Nephron progenitor cell (in vitro differentiated cells): ENCODE data around the gene TPM1.

Experiments used
- DNase-seq: peaks from one replicate; pipeline ENCODE4 v3.0.0; 2021
- H3K27ac Mint-ChIP-seq: 2 replicates; pipeline ENCODE4 v1.8.0; 2021; ENCODE audit warnings: mild to moderate bottlenecking, moderate library complexity, mixed read lengths
- H3K27me3 Mint-ChIP-seq: 2 replicates; pipeline ENCODE4 v1.8.0; 2021; ENCODE audit warnings: mild to moderate bottlenecking, low read depth, mixed read lengths; ENCODE audit not compliant: poor library complexity
- H3K36me3 Mint-ChIP-seq: 2 replicates; pipeline ENCODE4 v1.8.0; 2021; ENCODE audit warnings: low read depth, mixed read lengths
- H3K4me1 Mint-ChIP-seq: 2 replicates; pipeline ENCODE4 v1.8.0; 2021; ENCODE audit warnings: mixed read lengths
- H3K4me3 Mint-ChIP-seq: 2 replicates; pipeline ENCODE4 v1.8.0; 2021; ENCODE audit warnings: mild to moderate bottlenecking, moderate library complexity, mixed read lengths
- H3K9me3 Mint-ChIP-seq: 2 replicates; pipeline ENCODE4 v1.8.0; 2021; ENCODE audit warnings: mild to moderate bottlenecking, moderate library complexity, mixed read lengths
- CTCF ChIP-seq: fragments of 200-600 bp; sonication (generic); IDR thresholded peaks from 2 replicates; pipeline ENCODE4 v1.5.0; 2021; ENCODE audit warnings: antibody characterized with exemption

The TPM1 gene

DNA sequence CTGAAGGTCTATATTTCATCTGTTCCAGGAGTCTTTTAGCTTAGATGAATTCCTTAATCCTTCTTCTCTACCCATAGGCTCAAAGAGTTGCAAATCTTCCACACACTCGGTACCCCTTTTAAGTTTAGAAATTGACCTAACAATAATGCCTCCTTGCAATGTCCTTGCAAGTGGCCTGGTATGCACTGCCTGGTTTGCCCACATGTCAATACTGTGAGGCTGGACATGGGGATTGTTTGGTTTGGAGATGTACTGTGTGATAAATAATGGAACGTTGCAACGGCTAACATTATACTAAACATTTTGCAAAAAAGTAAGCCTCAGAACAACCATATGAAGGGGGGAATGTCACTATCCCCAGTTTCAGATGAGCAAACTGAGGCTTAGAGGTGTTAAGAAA is 22.4 kb upstream of the TPM1 start:
- Mint-ChIP-seq H3K27ac (no peak overlapping the region), H3K4me3 (no peak overlapping the region), H3K27me3 (peaks cover 9% of the 10 kb centered on the region), H3K4me1 (peaks cover 34% of the 10 kb centered on the region), H3K9me3 (peaks cover 6% of the 10 kb centered on the region), H3K36me3 (no peaks in the 10 kb centered on the region)
- no peak for TF ChIP-seq CTCF
- no peak for DNase-seq

GRCh38 chr15:63020759-63021430 is 21.7 kb upstream of the TPM1 start:
- Mint-ChIP-seq H3K36me3 (no peaks in the 10 kb centered on the region), H3K9me3 (peaks cover 6% of the 10 kb centered on the region), H3K4me1 (peaks cover 27% of the 10 kb centered on the region), H3K4me3 (no peak overlapping the region), H3K27ac (no peak overlapping the region), H3K27me3 (peaks cover 12% of the 10 kb centered on the region)
- no peak for TF ChIP-seq CTCF
- no peak for DNase-seq

GRCh38 chr15:63022181-63022580 is 20.4 kb upstream of the TPM1 start:
- Mint-ChIP-seq H3K27me3 (peaks cover 8% of the 10 kb centered on the region), H3K36me3 (no peaks in the 10 kb centered on the region), H3K4me1 (peaks cover 26% of the 10 kb centered on the region), H3K9me3 (peaks cover 6% of the 10 kb centered on the region), H3K4me3 (no peak overlapping the region), H3K27ac (no peak overlapping the region)
- DNase-seq, result no peak
- TF ChIP-seq CTCF, result no peak

DNA sequence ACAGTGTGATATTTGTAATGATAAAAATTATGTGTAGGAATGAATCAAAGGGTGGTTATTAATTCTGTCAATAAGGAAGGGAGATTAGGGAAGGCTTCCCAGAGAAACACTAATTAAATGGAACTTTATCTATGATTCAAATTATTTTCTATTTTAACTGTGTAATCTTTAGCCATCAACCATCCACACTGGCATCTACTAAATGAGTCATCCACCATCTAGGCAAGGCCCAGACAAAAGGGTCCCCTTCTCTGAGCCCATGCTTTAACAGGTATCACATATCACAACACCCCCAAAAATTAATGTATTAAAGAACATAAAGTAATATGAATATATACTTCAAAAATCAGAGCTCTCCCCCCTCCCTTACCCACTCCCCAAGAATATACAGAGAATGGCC is 19.9 kb upstream of the TPM1 start:
- H3K27me3 Mint-ChIP-seq, result peaks cover 8% of the 10 kb centered on the region
- no peaks in the 10 kb centered on the region for H3K36me3 Mint-ChIP-seq
- H3K27ac Mint-ChIP-seq, result no peak overlapping the region
- no peak overlapping the region for H3K4me3 Mint-ChIP-seq
- peaks cover 6% of the 10 kb centered on the region for H3K9me3 Mint-ChIP-seq
- peaks cover 26% of the 10 kb centered on the region for H3K4me1 Mint-ChIP-seq
- TF ChIP-seq CTCF, result no peak
- no peak for DNase-seq

GRCh38 chr15:63023351-63023945 is 19.1 kb upstream of the TPM1 start:
- Mint-ChIP-seq H3K36me3 (no peaks in the 10 kb centered on the region), H3K9me3 (peaks cover 3% of the 10 kb centered on the region), H3K27me3 (peaks cover 8% of the 10 kb centered on the region), H3K4me3 (no peak overlapping the region), H3K27ac (no peak overlapping the region), H3K4me1 (peaks cover 26% of the 10 kb centered on the region)
- DNase-seq, result no peak
- no peak for TF ChIP-seq CTCF

- peaks cover 25% of the 10 kb centered on the region for H3K4me1 Mint-ChIP-seq
- no peak overlapping the region for H3K27ac Mint-ChIP-seq
- H3K36me3 Mint-ChIP-seq, result no peaks in the 10 kb centered on the region
- DNase-seq, result no peak
- H3K4me3 Mint-ChIP-seq, result no peak overlapping the region
- no peaks in the 10 kb centered on the region for H3K9me3 Mint-ChIP-seq
- H3K27me3 Mint-ChIP-seq, result peaks cover 3% of the 10 kb centered on the region
- TF ChIP-seq CTCF, result no peak
Measured at GRCh38 chr15:63025460-63025859, 17.1 kb upstream of the TPM1 start.
